ENCODE measurements around the gene ATP8B4. TPM values are rescaled to one million over a fixed set of nuclear protein-coding genes. Genes with fewer than 3 reads are reported as not detected.

ATP8B4 gene
- total and polyA plus RNA-seq, 2 donors (not counting 1 experiment from before 2014, with no cell fraction given): 3.5 to 19.5 TPM

GRCh38 chr15:50057196-50057595 is 61.8 kb downstream of the ATP8B4 start:
- Histone ChIP-seq H3K27me3 (ENCODE audit: control insufficient read depth, insufficient read depth, low read length) (no peaks in the 10 kb centered on the region), H3K4me1 (ENCODE audit: control insufficient read depth, extremely low read depth, insufficient read depth, low read length) (peaks cover 17% of the 10 kb centered on the region), H3K27ac (ENCODE audit: insufficient read depth, low read length) (no peak overlapping the region), H3K9ac (ENCODE audit: insufficient read depth, low read length) (no peak overlapping the region), H4K20me1 (ENCODE audit: control insufficient read depth, extremely low read depth, insufficient read depth, low read length) (no peaks in the 10 kb centered on the region), H3K9me3 (ENCODE audit: control insufficient read depth, insufficient read depth, low read depth, low read length) (no peaks in the 10 kb centered on the region), H3K36me3 (ENCODE audit: control insufficient read depth, insufficient read depth, low read length) (no peaks in the 10 kb centered on the region), H3K4me2 (ENCODE audit: extremely low read depth, insufficient read depth, low read length) (no peak overlapping the region), H3K79me2 (ENCODE audit: control insufficient read depth, insufficient read depth, low read length) (no peaks in the 10 kb centered on the region), H2AFZ (ENCODE audit: low read length) (no peak overlapping the region), H3K4me3 (replicated peaks in 1 of 4; ENCODE audit: control extremely low read depth in 1 of 4, insufficient read depth in 1 of 4, low read depth in 3 of 4, low read length in 4 of 4) (no peak overlapping the region)
- no peak for DNase-seq (ENCODE audit: low read depth in 2 of 2)
- no peak for TF ChIP-seq EZH2 (IDR thresholded peaks at IDR 0.05; ENCODE audit: low read length, missing control alignments)
- TF ChIP-seq CTCF (conservative IDR thresholded peaks at IDR 0.05 in 1 of 2, IDR thresholded peaks at IDR 0.05 in 1 of 2; ENCODE audit: low read depth in 1 of 2, low read length in 2 of 2): no peak

- TF ChIP-seq CTCF (conservative IDR thresholded peaks at IDR 0.05 in 1 of 2, IDR thresholded peaks at IDR 0.05 in 1 of 2; ENCODE audit: low read depth in 1 of 2, low read length in 2 of 2) (no peak), EZH2 (IDR thresholded peaks at IDR 0.05; ENCODE audit: low read length, missing control alignments) (no peak)
- H3K36me3 ChIP-seq (ENCODE audit: control insufficient read depth, insufficient read depth, low read length): no peaks in the 10 kb centered on the region
- H3K4me1 ChIP-seq (ENCODE audit: control insufficient read depth, extremely low read depth, insufficient read depth, low read length): peaks cover 24% of the 10 kb centered on the region
- H3K9me3 ChIP-seq (ENCODE audit: control insufficient read depth, insufficient read depth, low read depth, low read length): no peaks in the 10 kb centered on the region
- H3K79me2 ChIP-seq (ENCODE audit: control insufficient read depth, insufficient read depth, low read length): no peaks in the 10 kb centered on the region
- no peak overlapping the region for H3K4me3 ChIP-seq (replicated peaks in 1 of 4; ENCODE audit: control extremely low read depth in 1 of 4, insufficient read depth in 1 of 4, low read depth in 3 of 4, low read length in 4 of 4)
- H2AFZ ChIP-seq (ENCODE audit: low read length): no peak overlapping the region
- DNase-seq (ENCODE audit: low read depth in 2 of 2): no peak
- H3K4me2 ChIP-seq (ENCODE audit: extremely low read depth, insufficient read depth, low read length): peak overlapping the region; percentile 48
- H4K20me1 ChIP-seq (ENCODE audit: control insufficient read depth, extremely low read depth, insufficient read depth, low read length): no peaks in the 10 kb centered on the region
- peak overlapping the region; percentile 74 for H3K27ac ChIP-seq (ENCODE audit: insufficient read depth, low read length)
- no peaks in the 10 kb centered on the region for H3K27me3 ChIP-seq (ENCODE audit: control insufficient read depth, insufficient read depth, low read length)
- H3K9ac ChIP-seq (ENCODE audit: insufficient read depth, low read length): no peak overlapping the region
Measured at GRCh38 chr15:50055750-50056157, 63.3 kb downstream of the ATP8B4 start.

GRCh38 chr15:50055332-50055731 is 63.7 kb downstream of the ATP8B4 start:
- peak overlapping the region; percentile 33 for H3K9ac ChIP-seq (ENCODE audit: insufficient read depth, low read length)
- peak overlapping the region; percentile 78 for H3K4me2 ChIP-seq (ENCODE audit: extremely low read depth, insufficient read depth, low read length)
- H2AFZ ChIP-seq (ENCODE audit: low read length): no peak overlapping the region
- H3K4me1 ChIP-seq (ENCODE audit: control insufficient read depth, extremely low read depth, insufficient read depth, low read length): peaks cover 24% of the 10 kb centered on the region
- H3K9me3 ChIP-seq (ENCODE audit: control insufficient read depth, insufficient read depth, low read depth, low read length): no peaks in the 10 kb centered on the region
- DNase-seq (ENCODE audit: low read depth in 2 of 2): peak; percentile 86 to 93
- H3K4me3 ChIP-seq (replicated peaks in 1 of 4; ENCODE audit: control extremely low read depth in 1 of 4, insufficient read depth in 1 of 4, low read depth in 3 of 4, low read length in 4 of 4): no peak overlapping the region
- H3K27ac ChIP-seq (ENCODE audit: insufficient read depth, low read length): peak overlapping the region; percentile 74
- H3K79me2 ChIP-seq (ENCODE audit: control insufficient read depth, insufficient read depth, low read length): no peaks in the 10 kb centered on the region
- no peaks in the 10 kb centered on the region for H4K20me1 ChIP-seq (ENCODE audit: control insufficient read depth, extremely low read depth, insufficient read depth, low read length)
- no peaks in the 10 kb centered on the region for H3K36me3 ChIP-seq (ENCODE audit: control insufficient read depth, insufficient read depth, low read length)
- H3K27me3 ChIP-seq (ENCODE audit: control insufficient read depth, insufficient read depth, low read length): no peaks in the 10 kb centered on the region
- no peak for TF ChIP-seq EZH2 (IDR thresholded peaks at IDR 0.05; ENCODE audit: low read length, missing control alignments)
- no peak for TF ChIP-seq CTCF (conservative IDR thresholded peaks at IDR 0.05 in 1 of 2, IDR thresholded peaks at IDR 0.05 in 1 of 2; ENCODE audit: low read depth in 1 of 2, low read length in 2 of 2)
